OCI-LY7 (cell line): Measurements from ENCODE around the gene ZFYVE9.

Experiments used
- CTCF ChIP-seq: fragments of 200-600 bp; sonication (generic); conservative IDR thresholded peaks from 2 replicates; pipeline ENCODE4 v1.5.1; 2014; ENCODE audit warnings: mild to moderate bottlenecking, antibody characterized with exemption, low read length, moderate library complexity, mixed read lengths
- EZH2phosphoT487 ChIP-seq: fragments of 200-600 bp; sonication (generic); IDR thresholded peaks from 2 replicates; pipeline ENCODE4 v1.6.1; 2018; ENCODE audit warnings: low read depth, borderline replicate concordance, mild to moderate bottlenecking, mixed run types, antibody characterized with exemption, low read length, moderate library complexity, mixed read lengths

GRCh38 chr1:52180176-52180575 is 38.3 kb downstream of the ZFYVE9 start:
- TF ChIP-seq EZH2phosphoT487 (no peak), CTCF (no peak)
